Measurements from ENCODE around the gene ARID1B.
A peak's percentile ranks its signal among the peaks of the same experiment; 100 is the strongest.

The ARID1B gene

DNA sequence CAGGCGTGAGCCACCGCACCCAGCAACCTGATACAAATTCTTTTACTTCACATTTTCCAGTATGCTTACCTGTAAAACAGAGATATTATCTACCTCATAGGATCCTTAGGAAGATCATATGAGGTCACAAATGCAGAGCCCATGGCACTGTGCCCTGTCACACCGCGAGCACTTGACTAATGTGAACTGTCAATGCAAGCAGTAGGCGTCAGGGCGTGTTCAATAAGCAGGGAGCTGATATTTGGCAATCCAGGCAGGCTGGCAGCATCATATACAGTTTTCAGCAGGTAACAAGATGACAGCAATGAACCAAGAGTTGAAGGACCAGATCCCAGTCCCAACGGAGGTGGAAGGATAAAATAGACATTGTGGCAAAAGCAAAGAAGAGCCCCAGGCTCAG lies 14.6 kb upstream of the ARID1B start:
- TF ChIP-seq GATA3 (IDR thresholded peaks at IDR 0.05; ENCODE audit: low read depth, low read length) (no peak), GATA2 (IDR thresholded peaks at IDR 0.05; ENCODE audit: low read depth, low read length) (no peak)

DNA sequence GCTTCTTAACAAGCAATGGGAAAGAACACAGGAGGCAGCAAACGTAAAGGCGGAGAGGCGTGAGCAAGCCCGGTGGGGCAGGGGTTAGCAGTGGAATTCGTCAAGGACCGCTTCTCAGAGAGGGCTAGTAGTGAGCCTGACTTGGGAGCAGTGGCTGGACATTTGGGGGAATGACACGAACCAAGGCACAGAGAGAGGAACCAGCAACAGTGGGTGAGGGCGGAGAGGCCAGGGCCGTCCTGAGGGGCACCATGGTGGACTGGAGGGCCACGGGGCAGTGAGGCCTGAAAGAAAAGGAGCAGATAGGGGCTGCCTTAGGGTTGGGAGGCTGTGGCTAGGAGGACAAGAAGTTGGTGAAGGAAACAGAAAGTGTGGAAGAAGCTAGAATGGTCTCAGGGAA lies 12.1 kb upstream of the ARID1B start:
- TF ChIP-seq GATA2 (IDR thresholded peaks at IDR 0.05; ENCODE audit: low read depth, low read length) (no peak), GATA3 (IDR thresholded peaks at IDR 0.05; ENCODE audit: low read depth, low read length) (no peak)

DNA sequence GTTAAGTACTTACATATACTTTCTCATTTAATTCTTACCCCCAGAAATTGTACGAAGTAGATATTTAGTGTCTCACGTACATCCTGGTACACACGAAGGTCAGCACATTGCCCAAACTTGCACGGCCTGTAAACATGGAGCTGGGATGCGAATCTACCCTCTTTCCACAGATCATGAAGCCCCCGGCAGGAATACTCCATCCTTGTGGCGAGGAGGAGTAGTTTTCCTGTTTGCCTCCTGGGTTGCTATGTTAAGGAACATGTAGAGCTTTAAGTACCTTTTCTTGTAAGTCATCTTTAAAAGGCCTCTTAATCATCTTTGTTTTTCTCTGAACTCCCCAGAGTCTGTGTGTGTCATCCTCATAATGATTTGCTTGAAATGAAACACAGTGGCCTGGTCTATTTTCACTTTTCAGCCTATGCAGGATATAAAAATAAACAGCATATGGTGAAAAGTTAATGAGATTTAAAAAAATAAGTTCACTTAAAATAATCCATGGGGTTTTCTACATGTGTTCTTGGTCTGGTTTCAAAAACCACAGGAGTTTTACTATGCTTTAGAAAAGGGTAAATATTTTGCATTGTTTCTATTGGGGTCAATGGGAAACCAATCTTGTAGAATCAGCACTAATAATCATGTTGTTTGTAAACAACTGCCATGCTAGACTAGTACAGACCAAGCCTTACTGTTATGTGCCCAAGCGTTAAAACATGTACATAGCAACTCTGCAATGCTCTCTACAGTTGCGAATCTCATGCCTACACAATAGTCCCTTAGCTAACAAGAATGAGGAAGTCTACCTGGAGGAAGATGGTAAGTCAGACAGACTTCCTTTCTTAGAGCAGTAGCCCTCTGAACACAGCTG lies 9.3 kb upstream of the ARID1B start:
- TF ChIP-seq GATA3 (IDR thresholded peaks at IDR 0.05; ENCODE audit: low read depth, low read length) (no peak), GATA2 (IDR thresholded peaks at IDR 0.05; ENCODE audit: low read depth, low read length) (no peak)

GRCh38 chr6:156771047-156771446 lies 6.1 kb upstream of the ARID1B start:
- TF ChIP-seq GATA2 (IDR thresholded peaks at IDR 0.05; ENCODE audit: low read depth, low read length) (no peak), GATA3 (IDR thresholded peaks at IDR 0.05; ENCODE audit: low read depth, low read length) (no peak)

- TF ChIP-seq GATA3 (IDR thresholded peaks at IDR 0.05; ENCODE audit: low read depth, low read length) (no peak), GATA2 (IDR thresholded peaks at IDR 0.05; ENCODE audit: low read depth, low read length) (no peak)
Measured at GRCh38 chr6:156771761-156772160, 5.4 kb upstream of the ARID1B start.

DNA sequence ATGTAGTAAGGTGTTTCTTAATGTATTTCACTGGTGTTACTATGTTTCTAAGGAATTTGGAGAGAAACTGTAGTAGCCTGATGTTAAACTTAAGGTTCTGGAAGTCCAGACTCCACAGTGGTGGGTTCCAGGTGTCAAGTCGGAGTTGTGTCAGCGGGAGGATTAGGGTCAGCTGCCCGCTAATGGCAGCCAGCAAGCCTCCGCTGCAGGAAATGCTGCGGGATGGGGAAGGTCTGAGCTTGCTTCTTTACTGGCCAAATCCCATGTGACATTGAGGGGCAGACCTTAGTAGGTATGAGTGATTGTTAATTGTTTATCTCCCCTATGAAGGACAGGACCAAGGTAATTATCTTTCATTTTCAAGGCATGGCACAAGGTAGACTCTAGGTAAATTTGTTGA lies 3.7 kb upstream of the ARID1B start:
- TF ChIP-seq GATA3 (IDR thresholded peaks at IDR 0.05; ENCODE audit: low read depth, low read length): no peak
- no peak for TF ChIP-seq GATA2 (IDR thresholded peaks at IDR 0.05; ENCODE audit: low read depth, low read length)

GRCh38 chr6:156773935-156774852 lies 3.0 kb upstream of the ARID1B start:
- TF ChIP-seq GATA2 (IDR thresholded peaks at IDR 0.05; ENCODE audit: low read depth, low read length): no peak

GRCh38 chr6:156774863-156775405 lies 2.2 kb upstream of the ARID1B start:
- TF ChIP-seq GATA2 (IDR thresholded peaks at IDR 0.05; ENCODE audit: low read depth, low read length) (no peak), GATA3 (IDR thresholded peaks at IDR 0.05; ENCODE audit: low read depth, low read length) (no peak)

DNA sequence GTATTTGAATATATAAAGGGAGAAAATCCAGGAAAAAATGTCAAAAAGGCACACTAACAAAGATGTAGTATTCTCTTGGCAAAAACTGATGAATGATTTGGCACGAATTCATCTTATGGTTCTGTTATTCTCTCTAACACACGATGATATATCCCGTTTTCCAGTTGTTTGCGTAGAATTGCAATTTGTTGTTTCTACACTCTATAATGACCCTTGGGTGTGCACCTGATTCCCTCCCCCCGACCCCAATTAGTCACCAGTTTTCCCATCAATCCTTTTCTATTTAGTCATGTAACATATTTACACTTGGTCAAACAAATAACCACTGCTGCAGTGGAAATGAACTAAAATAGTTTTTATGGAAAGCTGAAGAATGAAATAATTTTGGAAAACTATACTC lies 1.5 kb upstream of the ARID1B start:
- TF ChIP-seq GATA3 (IDR thresholded peaks at IDR 0.05; ENCODE audit: low read depth, low read length) (no peak), GATA2 (IDR thresholded peaks at IDR 0.05; ENCODE audit: low read depth, low read length) (no peak)

DNA sequence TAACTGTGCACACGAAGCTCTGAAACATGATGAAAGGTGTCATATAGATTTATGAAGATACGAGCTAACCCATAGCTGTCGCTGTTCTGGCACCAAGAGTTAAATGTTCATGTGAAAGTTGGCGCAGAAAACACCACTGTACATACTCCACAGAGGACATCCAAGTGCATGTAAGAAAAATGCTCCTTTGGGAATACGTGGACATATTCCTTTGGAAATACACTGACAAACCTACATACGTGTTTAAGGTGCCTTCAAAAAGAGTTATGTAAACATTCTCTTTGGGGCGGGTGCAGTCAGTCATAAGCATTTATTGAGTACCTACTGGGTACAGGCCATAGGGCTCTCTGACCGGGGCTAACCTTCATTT lies 723 bp upstream of the ARID1B start:
- no peak for TF ChIP-seq GATA3 (IDR thresholded peaks at IDR 0.05; ENCODE audit: low read depth, low read length)
- peak; percentile 8; the same call in 1 of the 2 replicates for TF ChIP-seq GATA2 (IDR thresholded peaks at IDR 0.05; ENCODE audit: low read depth, low read length)

DNA sequence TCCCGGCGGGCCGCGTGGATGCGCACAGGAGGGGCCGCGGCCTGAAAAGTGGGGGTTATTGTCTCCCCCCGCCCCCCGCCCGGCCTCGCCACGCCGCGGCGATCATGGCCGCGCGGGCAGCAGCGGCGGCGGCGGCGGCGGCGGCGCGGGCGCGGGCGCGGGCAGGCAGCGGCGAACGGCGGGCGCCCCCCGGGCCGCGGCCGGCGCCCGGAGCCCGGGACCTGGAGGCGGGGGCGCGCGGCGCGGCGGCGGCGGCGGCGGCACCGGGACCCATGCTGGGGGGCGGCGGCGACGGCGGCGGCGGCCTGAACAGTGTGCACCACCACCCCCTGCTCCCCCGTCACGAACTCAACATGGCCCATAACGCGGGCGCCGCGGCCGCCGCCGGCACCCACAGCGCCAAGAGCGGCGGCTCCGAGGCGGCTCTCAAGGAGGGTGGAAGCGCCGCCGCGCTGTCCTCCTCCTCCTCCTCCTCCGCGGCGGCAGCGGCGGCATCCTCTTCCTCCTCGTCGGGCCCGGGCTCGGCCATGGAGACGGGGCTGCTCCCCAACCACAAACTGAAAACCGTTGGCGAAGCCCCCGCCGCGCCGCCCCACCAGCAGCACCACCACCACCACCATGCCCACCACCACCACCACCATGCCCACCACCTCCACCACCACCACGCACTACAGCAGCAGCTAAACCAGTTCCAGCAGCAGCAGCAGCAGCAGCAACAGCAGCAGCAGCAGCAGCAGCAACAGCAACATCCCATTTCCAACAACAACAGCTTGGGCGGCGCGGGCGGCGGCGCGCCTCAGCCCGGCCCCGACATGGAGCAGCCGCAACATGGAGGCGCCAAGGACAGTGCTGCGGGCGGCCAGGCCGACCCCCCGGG lies 637 bp downstream of the ARID1B start:
- TF ChIP-seq GATA2 (IDR thresholded peaks at IDR 0.05; ENCODE audit: low read depth, low read length) (no peak), GATA3 (IDR thresholded peaks at IDR 0.05; ENCODE audit: low read depth, low read length) (no peak)

- TF ChIP-seq GATA3 (IDR thresholded peaks at IDR 0.05; ENCODE audit: low read depth, low read length): no peak
- TF ChIP-seq GATA2 (IDR thresholded peaks at IDR 0.05; ENCODE audit: low read depth, low read length): no peak
Measured at GRCh38 chr6:156778454-156779205, 1.5 kb downstream of the ARID1B start.
